Right lobe of liver (tissue), 4 donors: Measurements from ENCODE around the gene CEP112.

Experiments
- CTCF ChIP-seq, 4 donors: fragments of 200-600 bp in 3 of 4; fragments of 450-650 bp in 1 of 4; IDR thresholded peaks; one replicate each; pipeline versions ENCODE4 v1.5.1 to v1.8.0; 2016 to 2022; ENCODE audit warnings: antibody characterized with exemption in 4 of 4, mild to moderate bottlenecking in 2 of 4
- POLR2A ChIP-seq: fragments of 450-650 bp; IDR thresholded peaks from one replicate; pipeline ENCODE4 v1.6.1; 2017; ENCODE audit warnings: antibody characterized with exemption, mild to moderate bottlenecking
- donor health status: DM: no; HTN: no; CAD: no.
- donor health status: DM: no; HTN: no; CAD: no.
- donor health status: DM: no; HTN: yes; CAD: no.

- TF ChIP-seq CTCF (IDR thresholded peaks at IDR 0.05) (no peak), POLR2A (no peak)
Measured at GRCh38 chr17:65627891-65628643, 563.9 kb downstream of the CEP112 start.
